ENCODE data around the gene FGF14. TPM values are rescaled to one million over a fixed set of nuclear protein-coding genes. Genes with fewer than 3 reads are reported as not detected.

The FGF14 gene
- total RNA-seq, 1 donor from 2014 or later, result 4.6 TPM

DNA sequence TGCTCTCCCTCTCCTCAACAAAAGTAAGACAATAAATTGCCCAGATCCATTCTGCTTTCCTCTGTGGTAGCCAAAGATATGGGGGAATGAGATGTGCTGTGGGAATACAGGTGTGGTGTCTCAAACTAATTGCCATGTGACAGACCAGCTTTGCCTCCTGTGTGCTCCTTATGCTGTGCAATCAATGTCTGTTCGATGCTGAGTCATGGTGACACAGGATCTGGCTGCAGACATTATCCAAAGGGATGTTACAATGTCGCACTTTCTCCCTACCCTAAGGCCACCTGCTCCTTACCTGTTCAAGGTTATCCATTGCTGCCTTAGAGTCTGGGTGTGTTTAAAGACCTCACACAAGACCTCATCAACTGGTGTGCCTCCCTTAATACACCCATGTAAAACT, 32.5 kb downstream of the FGF14 start:
- Mint-ChIP-seq H3K27ac (no peak overlapping the region), H3K27me3 (no peaks in the 10 kb centered on the region), H3K9me3 (ENCODE audit: low read depth) (no peaks in the 10 kb centered on the region), H3K36me3 (ENCODE audit: insufficient read depth) (no peaks in the 10 kb centered on the region), H3K4me1 (ENCODE audit: low read depth) (no peaks in the 10 kb centered on the region), H3K4me3 (ENCODE audit: low read depth) (no peak overlapping the region)
- TF ChIP-seq, protein P1, sequence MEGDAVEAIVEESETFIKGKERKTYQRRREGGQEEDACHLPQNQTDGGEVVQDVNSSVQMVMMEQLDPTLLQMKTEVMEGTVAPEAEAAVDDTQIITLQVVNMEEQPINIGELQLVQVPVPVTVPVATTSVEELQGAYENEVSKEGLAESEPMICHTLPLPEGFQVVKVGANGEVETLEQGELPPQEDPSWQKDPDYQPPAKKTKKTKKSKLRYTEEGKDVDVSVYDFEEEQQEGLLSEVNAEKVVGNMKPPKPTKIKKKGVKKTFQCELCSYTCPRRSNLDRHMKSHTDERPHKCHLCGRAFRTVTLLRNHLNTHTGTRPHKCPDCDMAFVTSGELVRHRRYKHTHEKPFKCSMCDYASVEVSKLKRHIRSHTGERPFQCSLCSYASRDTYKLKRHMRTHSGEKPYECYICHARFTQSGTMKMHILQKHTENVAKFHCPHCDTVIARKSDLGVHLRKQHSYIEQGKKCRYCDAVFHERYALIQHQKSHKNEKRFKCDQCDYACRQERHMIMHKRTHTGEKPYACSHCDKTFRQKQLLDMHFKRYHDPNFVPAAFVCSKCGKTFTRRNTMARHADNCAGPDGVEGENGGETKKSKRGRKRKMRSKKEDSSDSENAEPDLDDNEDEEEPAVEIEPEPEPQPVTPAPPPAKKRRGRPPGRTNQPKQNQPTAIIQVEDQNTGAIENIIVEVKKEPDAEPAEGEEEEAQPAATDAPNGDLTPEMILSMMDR (IDR thresholded peaks at IDR 0.05; ENCODE audit: unreplicated experiment), result no peak
- no peak for DNase-seq (ENCODE audit: low spot score, unreplicated experiment)

DNA sequence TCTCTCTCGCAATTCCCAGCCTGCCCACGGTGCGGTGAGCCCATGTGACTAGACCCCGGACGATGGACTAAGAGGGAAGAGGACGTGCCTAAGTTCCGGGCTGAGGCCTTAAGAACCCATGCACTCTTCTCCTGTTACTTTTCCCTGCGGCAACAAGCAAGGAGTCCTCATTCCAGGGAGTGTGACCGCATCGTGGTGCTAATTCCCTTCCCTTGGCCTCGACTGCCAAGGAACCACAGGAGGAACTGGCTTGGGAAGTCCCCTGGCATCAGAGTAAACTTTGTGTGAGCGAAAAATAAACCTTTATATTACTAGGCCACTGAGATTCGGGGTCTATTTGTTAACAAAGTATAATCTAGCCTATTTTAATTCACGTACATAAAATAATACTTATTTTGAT, 34.0 kb downstream of the FGF14 start:
- Mint-ChIP-seq H3K27me3 (no peaks in the 10 kb centered on the region), H3K4me1 (ENCODE audit: low read depth) (no peaks in the 10 kb centered on the region), H3K4me3 (ENCODE audit: low read depth) (no peak overlapping the region), H3K27ac (no peak overlapping the region), H3K36me3 (ENCODE audit: insufficient read depth) (no peaks in the 10 kb centered on the region), H3K9me3 (ENCODE audit: low read depth) (no peaks in the 10 kb centered on the region)
- TF ChIP-seq, protein P1 (IDR thresholded peaks at IDR 0.05; ENCODE audit: unreplicated experiment), result no peak
- no peak for DNase-seq (ENCODE audit: low spot score, unreplicated experiment)

DNA sequence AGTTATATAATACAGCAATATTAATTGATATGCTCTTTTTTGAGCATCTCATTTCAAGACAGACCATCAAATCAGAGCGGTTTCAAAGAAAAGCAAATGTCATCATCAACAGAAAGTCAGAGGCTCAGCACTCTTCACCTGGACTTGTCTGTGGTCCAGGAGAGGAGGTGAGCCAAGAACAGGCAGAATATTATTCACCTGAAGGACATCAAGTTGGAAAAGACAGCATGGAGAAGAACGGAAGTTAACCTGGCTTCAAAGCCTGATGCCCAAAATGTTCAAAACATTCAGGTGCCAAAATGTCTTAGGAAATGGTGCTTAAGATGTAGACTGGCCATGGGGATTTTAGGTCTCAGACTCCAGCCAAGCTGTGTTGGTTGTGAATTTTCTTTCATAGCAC, 40.7 kb downstream of the FGF14 start:
- Mint-ChIP-seq H3K27me3 (no peaks in the 10 kb centered on the region), H3K4me3 (ENCODE audit: low read depth) (no peak overlapping the region), H3K9me3 (ENCODE audit: low read depth) (no peaks in the 10 kb centered on the region), H3K27ac (no peak overlapping the region), H3K36me3 (ENCODE audit: insufficient read depth) (no peaks in the 10 kb centered on the region), H3K4me1 (ENCODE audit: low read depth) (no peaks in the 10 kb centered on the region)
- TF ChIP-seq, protein P1 (IDR thresholded peaks at IDR 0.05; ENCODE audit: unreplicated experiment), result no peak
- no peak for DNase-seq (ENCODE audit: low spot score, unreplicated experiment)

DNA sequence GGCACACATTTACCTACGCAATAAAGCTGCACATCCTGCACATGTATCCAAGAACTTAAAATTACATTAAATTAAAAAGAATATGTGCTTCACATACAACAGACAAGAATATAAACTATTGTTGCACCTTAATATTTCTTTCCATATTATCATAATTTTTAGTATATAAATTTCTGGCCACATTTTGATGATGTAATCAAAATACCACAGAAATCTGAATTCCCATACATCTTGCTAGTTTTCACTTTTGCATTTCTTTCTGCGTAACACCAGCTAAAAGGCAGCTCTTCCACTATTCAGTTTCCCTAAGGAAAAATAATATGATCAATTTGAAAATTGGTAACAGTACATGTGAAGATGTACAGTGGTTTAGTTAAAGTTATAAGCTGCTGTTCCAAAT, 42.6 kb downstream of the FGF14 start:
- H3K4me3 Mint-ChIP-seq (ENCODE audit: low read depth), result no peak overlapping the region
- H3K36me3 Mint-ChIP-seq (ENCODE audit: insufficient read depth), result no peaks in the 10 kb centered on the region
- no peaks in the 10 kb centered on the region for H3K4me1 Mint-ChIP-seq (ENCODE audit: low read depth)
- no peak for DNase-seq (ENCODE audit: low spot score, unreplicated experiment)
- TF ChIP-seq, protein P1 (IDR thresholded peaks at IDR 0.05; ENCODE audit: unreplicated experiment), result no peak
- H3K9me3 Mint-ChIP-seq (ENCODE audit: low read depth), result no peaks in the 10 kb centered on the region
- H3K27ac Mint-ChIP-seq, result no peak overlapping the region
- H3K27me3 Mint-ChIP-seq, result no peaks in the 10 kb centered on the region

DNA sequence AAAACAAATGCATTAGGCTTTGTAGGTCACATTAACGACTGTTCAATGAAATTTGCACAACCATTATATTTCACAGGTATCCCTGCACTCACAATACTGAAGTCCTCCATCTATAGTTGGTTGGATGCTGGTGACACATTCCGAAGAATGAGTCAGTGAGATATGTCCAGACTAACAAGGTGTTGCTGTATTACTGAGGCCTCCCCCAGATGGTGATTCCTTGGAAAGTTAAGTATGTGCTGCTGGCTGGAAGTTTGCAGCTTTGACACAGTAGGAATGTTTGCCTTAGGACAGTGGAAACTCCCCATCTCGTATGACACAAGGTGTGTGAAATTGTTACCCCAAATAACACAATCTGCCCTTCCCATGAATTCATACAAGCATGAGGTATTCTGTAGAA, 46.6 kb downstream of the FGF14 start:
- Mint-ChIP-seq H3K36me3 (ENCODE audit: insufficient read depth) (no peaks in the 10 kb centered on the region), H3K27me3 (no peaks in the 10 kb centered on the region), H3K4me1 (ENCODE audit: low read depth) (no peaks in the 10 kb centered on the region), H3K9me3 (ENCODE audit: low read depth) (no peaks in the 10 kb centered on the region), H3K27ac (no peak overlapping the region), H3K4me3 (ENCODE audit: low read depth) (no peak overlapping the region)
- no peak for DNase-seq (ENCODE audit: low spot score, unreplicated experiment)
- TF ChIP-seq, protein P1 (IDR thresholded peaks at IDR 0.05; ENCODE audit: unreplicated experiment), result no peak

Measured in progenitor cell of endocrine pancreas (in vitro differentiated cells).